RPMI8226 (cell line): ENCODE measurements around the gene INVS.
"Not testable (repeated sequence)": the region's sequence is repeated elsewhere in the genome, so short reads cannot be mapped to it uniquely, and the experiment has no call there.

Experiments used
- DNase-seq: peaks from one replicate; pipeline ENCODE4 v3.0.0-alpha.2; 2015

The INVS gene

GRCh38 chr9:100206899-100207298 lies 107.9 kb downstream of the INVS start:
- no peak for DNase-seq

- no peak for DNase-seq
Observed at GRCh38 chr9:100208673-100209072, 109.6 kb downstream of the INVS start.

GRCh38 chr9:100211476-100211875 lies 112.4 kb downstream of the INVS start:
- DNase-seq: no peak

- no peak for DNase-seq
Observed at GRCh38 chr9:100213730-100214477, 114.9 kb downstream of the INVS start.

- DNase-seq: peak; percentile 41
Observed at GRCh38 chr9:100216178-100216787, 117.2 kb downstream of the INVS start.

GRCh38 chr9:100217536-100217935 lies 118.5 kb downstream of the INVS start:
- DNase-seq: no peak

- no peak for DNase-seq
Observed at GRCh38 chr9:100219347-100219746, 120.3 kb downstream of the INVS start.

- DNase-seq: no peak
Observed at GRCh38 chr9:100220936-100221335, 121.9 kb downstream of the INVS start.

- DNase-seq: no peak
Observed at GRCh38 chr9:100221538-100221937, 122.5 kb downstream of the INVS start.

- DNase-seq: peak; percentile 10
Observed at GRCh38 chr9:100222674-100223073, 123.6 kb downstream of the INVS start.

GRCh38 chr9:100227636-100228035 lies 128.6 kb downstream of the INVS start:
- no peak for DNase-seq

GRCh38 chr9:100228352-100228869 lies 129.4 kb downstream of the INVS start:
- DNase-seq: no peak

GRCh38 chr9:100229136-100229535 lies 130.1 kb downstream of the INVS start:
- no peak for DNase-seq

GRCh38 chr9:100229561-100229960 lies 130.5 kb downstream of the INVS start:
- DNase-seq: no peak

- not testable (repeated sequence) for DNase-seq
Observed at GRCh38 chr9:100236986-100237385, 137.9 kb downstream of the INVS start.

GRCh38 chr9:100240512-100240911 lies 141.5 kb downstream of the INVS start:
- DNase-seq: no peak

- DNase-seq: no peak
Observed at GRCh38 chr9:100267211-100267610, 168.2 kb downstream of the INVS start.

GRCh38 chr9:100268271-100268670 lies 169.2 kb downstream of the INVS start:
- DNase-seq: no peak

GRCh38 chr9:100269656-100270055 lies 170.6 kb downstream of the INVS start:
- no peak for DNase-seq

- DNase-seq: no peak
Observed at GRCh38 chr9:100277166-100277979, 178.3 kb downstream of the INVS start.

- no peak for DNase-seq
Observed at GRCh38 chr9:100281066-100281465, 182.0 kb downstream of the INVS start.

GRCh38 chr9:100281676-100282387 lies 182.8 kb downstream of the INVS start:
- no peak for DNase-seq

- DNase-seq: no peak
Observed at GRCh38 chr9:100282388-100282719, 183.3 kb downstream of the INVS start.
